Breast epithelium (tissue), 4 donors: ENCODE measurements around the gene ALK. TPM values are rescaled to one million over a fixed set of nuclear protein-coding genes. Genes with fewer than 3 reads are reported as not detected.

Experiments
- DNase-seq, 2 donors: peaks; one replicate each; pipeline ENCODE4 v3.0.0-alpha.2; 2019; ENCODE audit warnings: low spot score in 2 of 2
- H3K27ac ChIP-seq, 2 donors: fragments of 200-600 bp; sonication (generic) in 1 of 2; one replicate each; pipeline ENCODE4 v1.5.1; 2016 to 2019; ENCODE audit warnings: mild to moderate bottlenecking in 1 of 2
- H3K27me3 ChIP-seq, 2 donors: fragments of 200-600 bp; sonication (generic) in 1 of 2; one replicate each; pipeline versions ENCODE4 v1.5.1 to v1.6.0; 2017 to 2019; ENCODE audit warnings: control low read depth in 1 of 2, mild to moderate bottlenecking in 1 of 2
- H3K36me3 ChIP-seq: fragments of 200-600 bp; one replicate; pipeline ENCODE4 v1.5.1; 2019
- H3K4me1 ChIP-seq, 2 donors: fragments of 200-600 bp; sonication (generic); one replicate each; pipeline ENCODE4 v1.5.1; 2016 to 2019; ENCODE audit warnings: control low read depth in 1 of 2
- H3K4me3 ChIP-seq, 3 donors: fragments of 200-600 bp; sonication (generic); 1 replicate in 2 of 3; 2 replicates in 1 of 3; pipeline ENCODE4 v1.5.1; 2016 to 2019; ENCODE audit warnings: mild to moderate bottlenecking in 3 of 3, moderate library complexity in 2 of 3
- H3K9me3 ChIP-seq, 2 donors: fragments of 200-600 bp; sonication (generic) in 1 of 2; one replicate each; pipeline ENCODE4 v1.5.1; 2016 to 2019; ENCODE audit warnings: control low read depth in 1 of 2
- POLR2A ChIP-seq: fragments of 450-650 bp; IDR thresholded peaks from one replicate; pipeline ENCODE4 v1.6.1; 2016; ENCODE audit warnings: antibody characterized with exemption, mild to moderate bottlenecking, moderate library complexity
- POLR2AphosphoS5 ChIP-seq, 3 donors: sonication (generic); formaldehyde crosslinking; IDR thresholded peaks; one replicate each; pipeline ENCODE4 v1.6.1; 2017; ENCODE audit warnings: antibody characterized with exemption in 3 of 3
- intact Hi-C: fragments of 100-400 bp; cut with DNase I; formaldehyde crosslinking; loops from one replicate; pipeline ENCODE4 v1.15.1; 2023; ENCODE audit warnings: low total_unique reads
- total RNA-seq, 3 donors: library from RNA; depleted of rRNA; stranded (reverse); fragments of >200 nt; gene quantifications; one replicate each; pipeline ENCODE4 v1.1.0, GENCODE V29; 2016
- TF ChIP-seq, protein P1 (sequence below), 3 donors: fragments of 450-650 bp; IDR thresholded peaks; one replicate each; pipeline ENCODE4 v1.5.1; 2016 to 2017; ENCODE audit warnings: antibody characterized with exemption in 3 of 3, mild to moderate bottlenecking in 3 of 3, moderate library complexity in 3 of 3

Gene ALK
- total RNA-seq, 3 donors from 2014 or later: 0.33 to 5.6 (median 0.64) TPM

DNA sequence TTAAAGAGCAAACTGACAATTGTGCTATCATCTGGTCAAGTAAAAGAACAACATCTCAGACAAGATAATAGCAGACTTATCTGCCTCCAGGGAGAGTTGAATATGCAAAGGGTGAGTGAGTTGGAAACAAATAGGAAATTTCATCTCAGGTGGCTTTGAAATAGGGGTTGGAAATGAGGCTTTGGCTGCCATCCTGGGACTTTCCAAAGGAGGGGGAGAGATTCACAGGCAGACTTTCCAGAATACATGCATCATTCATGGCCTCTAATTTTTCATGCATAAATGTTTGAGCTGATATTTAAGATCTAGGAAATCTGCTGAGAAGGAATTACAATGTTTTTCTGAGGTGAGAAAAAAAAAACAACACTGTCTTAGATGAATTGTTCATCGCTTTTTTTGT is 300.5 kb downstream of the ALK start:
- no peaks in the 10 kb centered on the region for H3K27me3 ChIP-seq
- H3K4me1 ChIP-seq: no peaks in the 10 kb centered on the region
- no peaks in the 10 kb centered on the region for H3K36me3 ChIP-seq
- DNase-seq: no peak
- no peak overlapping the region for H3K4me3 ChIP-seq
- intact Hi-C loops: no loop called here
- no peaks in the 10 kb centered on the region for H3K9me3 ChIP-seq
- no peak for TF ChIP-seq POLR2AphosphoS5 (IDR thresholded peaks at IDR 0.05)
- TF ChIP-seq POLR2A: no peak
- TF ChIP-seq, protein P1, sequence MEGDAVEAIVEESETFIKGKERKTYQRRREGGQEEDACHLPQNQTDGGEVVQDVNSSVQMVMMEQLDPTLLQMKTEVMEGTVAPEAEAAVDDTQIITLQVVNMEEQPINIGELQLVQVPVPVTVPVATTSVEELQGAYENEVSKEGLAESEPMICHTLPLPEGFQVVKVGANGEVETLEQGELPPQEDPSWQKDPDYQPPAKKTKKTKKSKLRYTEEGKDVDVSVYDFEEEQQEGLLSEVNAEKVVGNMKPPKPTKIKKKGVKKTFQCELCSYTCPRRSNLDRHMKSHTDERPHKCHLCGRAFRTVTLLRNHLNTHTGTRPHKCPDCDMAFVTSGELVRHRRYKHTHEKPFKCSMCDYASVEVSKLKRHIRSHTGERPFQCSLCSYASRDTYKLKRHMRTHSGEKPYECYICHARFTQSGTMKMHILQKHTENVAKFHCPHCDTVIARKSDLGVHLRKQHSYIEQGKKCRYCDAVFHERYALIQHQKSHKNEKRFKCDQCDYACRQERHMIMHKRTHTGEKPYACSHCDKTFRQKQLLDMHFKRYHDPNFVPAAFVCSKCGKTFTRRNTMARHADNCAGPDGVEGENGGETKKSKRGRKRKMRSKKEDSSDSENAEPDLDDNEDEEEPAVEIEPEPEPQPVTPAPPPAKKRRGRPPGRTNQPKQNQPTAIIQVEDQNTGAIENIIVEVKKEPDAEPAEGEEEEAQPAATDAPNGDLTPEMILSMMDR (IDR thresholded peaks at IDR 0.05): no peak
- no peak overlapping the region for H3K27ac ChIP-seq

DNA sequence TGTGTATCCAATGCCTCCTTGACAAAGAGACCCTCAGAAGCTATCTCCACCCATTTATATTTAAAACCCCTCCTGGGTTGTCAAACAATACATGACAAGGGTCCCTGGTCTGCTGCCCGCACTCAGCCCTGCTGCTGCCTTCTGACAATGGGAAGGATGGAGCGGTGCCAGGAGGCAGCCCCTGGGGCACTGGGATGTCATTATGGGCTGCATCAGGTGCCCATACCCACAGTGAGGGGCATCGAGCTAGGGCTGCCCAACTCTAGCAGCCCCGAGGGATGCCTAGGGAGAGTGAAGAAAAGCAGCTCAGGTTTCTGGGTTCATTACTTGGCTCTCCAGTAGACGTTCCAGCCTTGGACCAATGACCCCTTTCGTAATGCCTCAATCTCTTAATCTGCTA is 301.7 kb downstream of the ALK start:
- Histone ChIP-seq H3K9me3 (no peaks in the 10 kb centered on the region), H3K4me1 (no peaks in the 10 kb centered on the region), H3K4me3 (no peak overlapping the region), H3K27me3 (no peaks in the 10 kb centered on the region), H3K36me3 (no peaks in the 10 kb centered on the region), H3K27ac (no peak overlapping the region)
- no peak for DNase-seq
- intact Hi-C loops: no loop called here
- TF ChIP-seq POLR2A (no peak), POLR2AphosphoS5 (IDR thresholded peaks at IDR 0.05) (no peak)
- TF ChIP-seq, protein P1 (IDR thresholded peaks at IDR 0.05): no peak

DNA sequence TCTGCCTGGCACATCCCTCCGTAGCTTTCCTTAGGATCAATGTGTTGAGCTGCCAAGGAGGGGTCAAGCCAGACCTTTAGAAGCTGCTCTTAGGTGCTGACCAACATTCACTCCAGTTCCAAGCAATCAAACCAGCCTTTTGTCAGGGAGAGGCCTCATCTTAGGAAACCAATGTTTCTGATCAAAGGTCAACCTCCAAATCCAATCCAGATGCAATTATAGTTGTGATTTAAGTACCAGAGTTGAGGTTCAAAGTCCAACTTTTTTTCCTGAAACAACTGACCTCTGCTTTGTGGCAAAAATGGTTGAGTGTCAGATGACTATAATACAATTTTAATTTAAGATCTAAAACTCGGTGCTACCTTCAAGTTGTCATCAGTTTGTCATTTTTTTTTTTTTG is 303.4 kb downstream of the ALK start:
- TF ChIP-seq, protein P1 (IDR thresholded peaks at IDR 0.05): no peak
- no peak for TF ChIP-seq POLR2A
- TF ChIP-seq POLR2AphosphoS5 (IDR thresholded peaks at IDR 0.05): no peak
- H3K4me1 ChIP-seq: no peaks in the 10 kb centered on the region
- no peaks in the 10 kb centered on the region for H3K36me3 ChIP-seq
- H3K27ac ChIP-seq: no peak overlapping the region
- no peak overlapping the region for H3K4me3 ChIP-seq
- no peaks in the 10 kb centered on the region for H3K27me3 ChIP-seq
- intact Hi-C loops: no loop called here
- no peaks in the 10 kb centered on the region for H3K9me3 ChIP-seq
- no peak for DNase-seq

DNA sequence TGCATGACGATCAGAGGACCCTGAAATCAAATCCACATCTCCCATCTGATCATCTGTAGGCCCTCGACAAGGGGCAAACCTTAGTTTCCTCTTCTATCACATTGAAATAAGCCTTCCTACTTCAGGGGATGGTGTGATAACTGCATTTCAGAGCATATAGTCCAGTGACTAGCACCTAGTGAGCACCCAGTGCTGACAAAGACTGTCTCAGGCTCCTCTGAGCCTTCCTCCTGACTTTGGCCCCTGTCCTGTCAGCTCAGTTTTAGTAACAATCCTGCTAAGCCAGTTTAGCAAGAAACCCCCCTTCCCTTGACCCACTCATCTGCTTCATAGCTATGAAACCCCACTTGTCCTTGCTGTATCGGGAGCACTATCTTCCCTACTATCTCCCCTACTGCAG is 304.0 kb downstream of the ALK start:
- intact Hi-C loops: no loop called here
- no peak overlapping the region for H3K4me3 ChIP-seq
- no peaks in the 10 kb centered on the region for H3K4me1 ChIP-seq
- H3K9me3 ChIP-seq: no peaks in the 10 kb centered on the region
- DNase-seq: no peak
- no peaks in the 10 kb centered on the region for H3K36me3 ChIP-seq
- TF ChIP-seq POLR2AphosphoS5 (IDR thresholded peaks at IDR 0.05): no peak
- no peak for TF ChIP-seq POLR2A
- TF ChIP-seq, protein P1 (IDR thresholded peaks at IDR 0.05): no peak
- H3K27me3 ChIP-seq: no peaks in the 10 kb centered on the region
- no peak overlapping the region for H3K27ac ChIP-seq

DNA sequence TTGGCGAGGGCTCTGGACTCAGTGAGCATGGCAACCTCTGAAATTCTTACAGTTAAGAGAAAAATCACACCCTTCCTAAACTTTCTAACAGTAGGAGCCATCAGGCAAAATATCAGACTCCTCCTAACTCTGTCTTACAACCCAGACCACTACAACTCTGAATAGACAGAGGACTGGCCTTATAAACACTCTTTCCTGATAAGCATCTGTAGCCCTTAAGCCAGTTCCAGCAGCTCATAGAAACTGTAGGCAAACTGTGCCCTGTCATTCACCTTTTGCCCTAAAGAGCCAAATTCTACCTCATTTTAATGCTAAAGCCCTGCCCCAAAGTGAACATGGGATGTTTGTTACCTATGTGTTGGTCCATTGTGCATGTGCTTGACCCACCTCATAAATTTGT is 304.8 kb downstream of the ALK start:
- Histone ChIP-seq H3K4me1 (no peaks in the 10 kb centered on the region), H3K27ac (no peak overlapping the region), H3K9me3 (no peaks in the 10 kb centered on the region), H3K36me3 (no peaks in the 10 kb centered on the region), H3K4me3 (no peak overlapping the region), H3K27me3 (no peaks in the 10 kb centered on the region)
- DNase-seq: no peak
- intact Hi-C loops: no loop called here
- TF ChIP-seq, protein P1 (IDR thresholded peaks at IDR 0.05): no peak
- TF ChIP-seq POLR2AphosphoS5 (IDR thresholded peaks at IDR 0.05) (no peak), POLR2A (no peak)
